Mesendoderm (in vitro differentiated cells): ENCODE results near the gene MYL2.
A peak's percentile ranks its signal among the peaks of the same experiment; 100 is the strongest.

Source experiments
- DNase-seq: peaks from one replicate; pipeline ENCODE4 v3.0.0; 2013
- H2AK5ac ChIP-seq: 2 replicates; pipeline ENCODE4 v1.6.1; 2013; ENCODE audit warnings: low read length, inconsistent platforms
- H2BK120ac ChIP-seq: 2 replicates; pipeline ENCODE4 v1.6.1; 2013; ENCODE audit warnings: low read depth, mild to moderate bottlenecking, low read length, moderate library complexity, mixed read lengths
- H2BK15ac ChIP-seq: replicated peaks from 2 replicates; pipeline ENCODE4 v1.6.1; 2013; ENCODE audit warnings: low read depth, mild to moderate bottlenecking, moderate library complexity
- H2BK5ac ChIP-seq: 2 replicates; pipeline ENCODE4 v1.6.1; 2013; ENCODE audit warnings: low read length, inconsistent platforms
- H3K18ac ChIP-seq: 2 replicates; pipeline ENCODE4 v1.6.1; 2013; ENCODE audit warnings: mild to moderate bottlenecking, low read length, mixed read lengths
- H3K23ac ChIP-seq: one replicate; pipeline ENCODE4 v1.6.1; 2013; ENCODE audit warnings: low read length
- H3K27ac ChIP-seq: 2 replicates; pipeline ENCODE4 v1.5.1; 2013; ENCODE audit warnings: low read depth, mild to moderate bottlenecking, inconsistent platforms, low read length, moderate library complexity
- H3K27me3 ChIP-seq: 2 replicates; pipeline ENCODE4 v1.6.1; 2013; ENCODE audit warnings: low read length, control low read depth, mild to moderate bottlenecking, inconsistent platforms; ENCODE audit not compliant: insufficient read depth, poor library complexity
- H3K36me3 ChIP-seq: 2 replicates; pipeline ENCODE4 v1.6.1; 2013; ENCODE audit warnings: low read length, inconsistent platforms; ENCODE audit not compliant: control insufficient read depth, insufficient read depth
- H3K4ac ChIP-seq: one replicate; pipeline ENCODE4 v1.6.1; 2013; ENCODE audit warnings: low read depth, mild to moderate bottlenecking, low read length, moderate library complexity
- H3K4me1 ChIP-seq: 2 replicates; pipeline ENCODE4 v1.6.1; 2013; ENCODE audit warnings: low read depth, low read length, inconsistent platforms; ENCODE audit not compliant: control insufficient read depth
- H3K4me2 ChIP-seq: 2 replicates; pipeline ENCODE4 v1.6.1; 2013; ENCODE audit warnings: low read length
- H3K4me3 ChIP-seq: 2 replicates; pipeline ENCODE4 v1.5.1; 2013; ENCODE audit warnings: mild to moderate bottlenecking, low read length
- H3K56ac ChIP-seq: one replicate; pipeline ENCODE4 v1.6.1; 2013; ENCODE audit warnings: low read length
- H3K79me1 ChIP-seq: 2 replicates; pipeline ENCODE4 v1.6.1; 2013; ENCODE audit warnings: low read length, inconsistent platforms
- H3K79me2 ChIP-seq: 2 replicates; pipeline ENCODE4 v1.6.1; 2013; ENCODE audit warnings: mild to moderate bottlenecking, low read length; ENCODE audit not compliant: control insufficient read depth, insufficient read depth
- H3K9ac ChIP-seq: 2 replicates; pipeline ENCODE4 v1.6.1; 2013; ENCODE audit warnings: low read length, inconsistent platforms
- H4K5ac ChIP-seq: one replicate; pipeline ENCODE4 v1.6.1; 2013; ENCODE audit warnings: low read length
- H4K8ac ChIP-seq: one replicate; pipeline ENCODE4 v1.6.1; 2013; ENCODE audit warnings: low read depth, mild to moderate bottlenecking, control low read depth, low read length, moderate library complexity
- WGBS: extraction: QIAGEN DNeasy Blood & Tissue Kit; methylation state at CpG from one replicate; pipeline ENCODE4 v1.1.7; 2013; ENCODE audit warnings: low lambda C conversion rate, missing lambda C conversion rate; ENCODE audit not compliant: insufficient coverage; ENCODE audit errors: extremely low coverage; 5-methylcytosine and 5-hydroxymethylcytosine counted together

Gene MYL2

DNA sequence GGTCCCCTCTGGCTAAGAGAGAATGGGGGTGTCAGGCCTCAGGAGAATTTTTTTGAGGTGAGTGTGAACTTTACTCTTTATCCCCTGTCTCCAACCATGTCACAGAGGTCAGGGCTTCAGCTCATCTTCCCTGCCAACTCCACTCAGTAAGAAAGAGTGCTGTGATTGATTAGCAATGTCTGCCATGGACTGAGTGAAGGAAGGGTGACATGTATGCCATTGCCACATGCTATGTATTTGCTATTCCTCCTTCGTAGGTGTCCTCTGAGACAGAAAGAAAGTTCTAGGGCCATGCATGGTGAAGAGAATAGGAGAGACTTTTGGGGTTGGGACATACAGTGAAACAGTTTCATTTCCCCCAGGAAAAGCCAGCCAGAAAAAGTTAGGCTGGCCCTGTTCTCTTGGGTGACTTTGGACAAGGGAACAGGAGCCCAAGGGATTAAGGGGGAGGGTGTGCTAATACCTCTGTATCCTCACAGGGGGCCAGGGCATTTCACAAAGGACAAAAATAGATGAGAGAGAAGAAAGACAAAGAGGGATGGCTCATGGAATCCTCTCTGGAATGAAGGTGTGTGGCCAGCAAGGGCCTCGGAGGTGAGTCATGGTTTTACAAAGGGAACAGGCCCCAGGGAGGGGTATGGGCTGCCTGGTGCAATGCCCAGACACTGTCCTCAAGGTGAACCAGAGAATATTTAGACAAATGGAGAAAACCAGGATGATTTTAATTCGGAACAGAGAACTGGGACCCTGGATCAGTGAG lies 13.9 kb upstream of the MYL2 start:
- Histone ChIP-seq H3K23ac (no peak overlapping the region), H3K36me3 (no peaks in the 10 kb centered on the region)
- WGBS, result no CpG with 5 or more reads among the region's 3 CpGs

GRCh38 chr12:110933326-110933974 lies 13.1 kb upstream of the MYL2 start:
- Histone ChIP-seq H3K23ac (no peak overlapping the region), H3K79me1 (no peaks in the 10 kb centered on the region), H2BK120ac (no peak overlapping the region), H3K4me2 (no peak overlapping the region), H2BK5ac (no peak overlapping the region), H3K36me3 (no peaks in the 10 kb centered on the region), H3K27ac (peak overlapping the region; percentile 11), H4K5ac (no peak overlapping the region), H3K27me3 (no peaks in the 10 kb centered on the region), H3K79me2 (no peaks in the 10 kb centered on the region), H3K56ac (no peak overlapping the region), H2AK5ac (no peak overlapping the region), H2BK15ac (no peak overlapping the region), H3K18ac (no peak overlapping the region), H4K8ac (no peak overlapping the region), H3K4ac (peak overlapping the region; percentile 65), H3K4me3 (no peak overlapping the region), H3K4me1 (peaks cover 2% of the 10 kb centered on the region), H3K9ac (no peak overlapping the region)
- whole genome bisulfite sequencing, result no CpG with 5 or more reads among the region's 16 CpGs
- no peak for DNase-seq

More for the DNA sequence above, 13.9 kb upstream of the MYL2 start:
- Histone ChIP-seq H3K4me1 (peaks cover 2% of the 10 kb centered on the region), H4K8ac (no peak overlapping the region), H3K56ac (peak overlapping the region; percentile 25), H3K18ac (peak overlapping the region; percentile 46), H3K4me2 (no peak overlapping the region), H3K79me2 (no peaks in the 10 kb centered on the region), H3K79me1 (no peaks in the 10 kb centered on the region), H2BK5ac (no peak overlapping the region), H3K9ac (no peak overlapping the region), H3K4me3 (no peak overlapping the region), H3K27me3 (no peaks in the 10 kb centered on the region), H2BK15ac (no peak overlapping the region), H2BK120ac (peak overlapping the region; percentile 8), H3K4ac (peak overlapping the region; percentile 65), H3K27ac (peak overlapping the region; percentile 11), H4K5ac (peak overlapping the region; percentile 81), H2AK5ac (no peak overlapping the region)
- peak; percentile 94 for DNase-seq

- no CpG with 5 or more reads among the region's 11 CpGs for WGBS
- no peak overlapping the region for H3K27ac ChIP-seq
Observed at GRCh38 chr12:110932046-110932445, 11.7 kb upstream of the MYL2 start.

GRCh38 chr12:110931315-110931728 lies 10.9 kb upstream of the MYL2 start:
- H3K4me2 ChIP-seq, result no peak overlapping the region
- no peak overlapping the region for H3K4ac ChIP-seq
- H3K36me3 ChIP-seq, result no peaks in the 10 kb centered on the region
- peak; percentile 68 for DNase-seq
- H4K5ac ChIP-seq, result no peak overlapping the region
- H3K4me3 ChIP-seq, result no peak overlapping the region
- no peak overlapping the region for H3K9ac ChIP-seq
- no peak overlapping the region for H2AK5ac ChIP-seq
- no peak overlapping the region for H3K23ac ChIP-seq
- no peak overlapping the region for H3K27ac ChIP-seq
- H3K79me1 ChIP-seq, result no peaks in the 10 kb centered on the region
- no CpG with 5 or more reads among the region's 16 CpGs for WGBS
- no peak overlapping the region for H3K56ac ChIP-seq
- H2BK120ac ChIP-seq, result no peak overlapping the region
- H4K8ac ChIP-seq, result no peak overlapping the region
- H2BK5ac ChIP-seq, result no peak overlapping the region
- H3K27me3 ChIP-seq, result no peaks in the 10 kb centered on the region
- H3K79me2 ChIP-seq, result no peaks in the 10 kb centered on the region
- peaks cover 2% of the 10 kb centered on the region for H3K4me1 ChIP-seq
- H3K18ac ChIP-seq, result no peak overlapping the region
- H2BK15ac ChIP-seq, result no peak overlapping the region

More at GRCh38 chr12:110932046-110932445, 11.7 kb upstream of the MYL2 start:
- Histone ChIP-seq H3K27me3 (no peaks in the 10 kb centered on the region), H3K4me1 (peaks cover 2% of the 10 kb centered on the region), H3K56ac (no peak overlapping the region), H2AK5ac (no peak overlapping the region), H3K79me1 (no peaks in the 10 kb centered on the region), H3K18ac (no peak overlapping the region), H3K4me2 (no peak overlapping the region), H3K4me3 (no peak overlapping the region), H3K4ac (no peak overlapping the region), H3K79me2 (no peaks in the 10 kb centered on the region), H4K8ac (no peak overlapping the region), H4K5ac (no peak overlapping the region), H2BK5ac (no peak overlapping the region), H3K9ac (no peak overlapping the region), H3K23ac (no peak overlapping the region), H2BK120ac (no peak overlapping the region), H2BK15ac (no peak overlapping the region), H3K36me3 (no peaks in the 10 kb centered on the region)
- peak; percentile 36 for DNase-seq

- Histone ChIP-seq H2BK15ac (no peak overlapping the region), H2AK5ac (no peak overlapping the region), H3K23ac (no peak overlapping the region), H3K9ac (no peak overlapping the region), H3K4ac (no peak overlapping the region), H3K27me3 (no peaks in the 10 kb centered on the region), H4K8ac (no peak overlapping the region), H2BK5ac (no peak overlapping the region), H3K79me2 (no peaks in the 10 kb centered on the region), H3K79me1 (no peaks in the 10 kb centered on the region), H3K56ac (peak overlapping the region; percentile 7), H3K4me2 (no peak overlapping the region), H4K5ac (no peak overlapping the region), H2BK120ac (no peak overlapping the region), H3K27ac (no peak overlapping the region), H3K4me1 (no peaks in the 10 kb centered on the region), H3K36me3 (no peaks in the 10 kb centered on the region), H3K4me3 (no peak overlapping the region), H3K18ac (no peak overlapping the region)
- 100% methylated on average over 4 of the region's 21 CpGs for WGBS
- no peak for DNase-seq
Observed at GRCh38 chr12:110930348-110931314, 10.3 kb upstream of the MYL2 start.
